Omental fat pad (tissue), 4 donors: ENCODE data around the gene ZBTB4. TPM values are rescaled to one million over a fixed set of nuclear protein-coding genes. Genes with fewer than 3 reads are reported as not detected.
A peak's percentile ranks its signal among the peaks of the same experiment; 100 is the strongest.

ENCODE experiments used
- ATAC-seq: fragments of 150-250 bp; one replicate; pipeline ENCODE4 v1.9.1; 2016; ENCODE audit warnings: mild to moderate bottlenecking, moderate library complexity; ENCODE audit not compliant: low FRiP score
- DNase-seq: peaks from one replicate; pipeline ENCODE4 v3.0.0-alpha.2; 2019; ENCODE audit warnings: low spot score
- total RNA-seq, 4 donors: library from RNA; depleted of rRNA; stranded (reverse); fragments of >200 nt; gene quantifications; one replicate each; pipeline ENCODE4 v1.1.0, GENCODE V29; 2016
- TF ChIP-seq, protein P1 (sequence below), 3 donors: fragments of 450-650 bp; IDR thresholded peaks; one replicate each; pipeline ENCODE4 v1.5.1; 2016 to 2017; ENCODE audit warnings: antibody characterized with exemption in 3 of 3, mild to moderate bottlenecking in 3 of 3, moderate library complexity in 2 of 3

ZBTB4 gene, protein sequence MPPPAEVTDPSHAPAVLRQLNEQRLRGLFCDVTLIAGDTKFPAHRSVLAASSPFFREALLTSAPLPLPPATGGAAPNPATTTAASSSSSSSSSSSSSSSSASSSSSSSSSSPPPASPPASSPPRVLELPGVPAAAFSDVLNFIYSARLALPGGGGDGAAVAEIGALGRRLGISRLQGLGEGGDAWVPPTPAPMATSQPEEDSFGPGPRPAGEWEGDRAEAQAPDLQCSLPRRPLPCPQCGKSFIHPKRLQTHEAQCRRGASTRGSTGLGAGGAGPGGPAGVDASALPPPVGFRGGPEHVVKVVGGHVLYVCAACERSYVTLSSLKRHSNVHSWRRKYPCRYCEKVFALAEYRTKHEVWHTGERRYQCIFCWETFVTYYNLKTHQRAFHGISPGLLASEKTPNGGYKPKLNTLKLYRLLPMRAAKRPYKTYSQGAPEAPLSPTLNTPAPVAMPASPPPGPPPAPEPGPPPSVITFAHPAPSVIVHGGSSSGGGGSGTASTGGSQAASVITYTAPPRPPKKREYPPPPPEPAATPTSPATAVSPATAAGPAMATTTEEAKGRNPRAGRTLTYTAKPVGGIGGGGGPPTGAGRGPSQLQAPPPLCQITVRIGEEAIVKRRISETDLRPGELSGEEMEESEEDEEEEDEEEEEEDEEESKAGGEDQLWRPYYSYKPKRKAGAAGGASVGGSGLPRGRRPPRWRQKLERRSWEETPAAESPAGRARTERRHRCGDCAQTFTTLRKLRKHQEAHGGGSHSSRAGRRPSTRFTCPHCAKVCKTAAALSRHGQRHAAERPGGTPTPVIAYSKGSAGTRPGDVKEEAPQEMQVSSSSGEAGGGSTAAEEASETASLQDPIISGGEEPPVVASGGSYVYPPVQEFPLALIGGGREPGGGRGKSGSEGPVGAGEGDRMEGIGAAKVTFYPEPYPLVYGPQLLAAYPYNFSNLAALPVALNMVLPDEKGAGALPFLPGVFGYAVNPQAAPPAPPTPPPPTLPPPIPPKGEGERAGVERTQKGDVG
- 10 to 100 TPM; 27.5 to 57.9 (median 38.5) TPM for total RNA-seq

DNA sequence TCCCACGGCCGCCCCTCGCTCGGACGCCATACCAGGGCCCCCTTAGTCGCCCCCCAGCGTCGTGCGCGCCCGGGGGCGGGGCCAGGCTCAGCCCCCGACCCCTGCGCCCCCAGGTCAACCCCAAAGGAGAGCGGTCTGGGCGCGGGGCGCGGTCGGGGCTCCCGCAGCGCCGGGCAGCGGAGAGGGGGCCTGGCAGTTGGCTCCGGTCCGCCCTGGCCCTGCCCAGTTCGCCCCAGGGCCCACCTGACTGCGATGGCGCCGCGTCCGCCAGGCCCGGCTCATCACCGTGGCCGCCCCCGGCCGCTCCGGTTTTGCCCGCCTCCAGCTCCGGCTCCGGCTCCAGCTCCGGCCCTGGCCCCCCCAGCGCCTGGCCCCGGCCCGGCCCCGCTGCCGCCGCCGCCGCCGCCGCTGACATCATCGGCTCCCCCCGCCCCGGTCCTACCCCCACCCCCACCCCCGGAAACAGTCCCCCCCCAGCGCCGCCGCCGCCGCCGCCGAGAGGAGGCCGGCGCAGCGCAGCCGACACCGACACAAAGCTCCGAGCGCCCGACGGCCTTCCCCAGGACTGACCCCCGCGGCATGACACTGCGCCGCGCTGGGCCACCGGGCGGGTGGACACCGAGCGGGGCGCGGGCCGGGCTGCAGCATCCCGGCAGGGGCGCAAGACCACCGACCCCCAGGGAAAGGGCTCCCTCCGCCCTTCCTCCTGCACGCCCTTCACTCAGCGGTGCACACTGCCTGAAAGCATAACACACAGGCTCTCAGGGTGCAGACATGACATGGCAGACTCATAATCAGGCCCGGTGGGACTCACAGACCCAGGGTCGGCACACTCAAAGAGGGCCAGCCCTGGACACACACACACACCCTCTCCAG lies at the start of gene ZBTB4:
Gene ZBTB4, minus strand, starts transcription at position 419 of the 876 bp plus-strand sequence. CDS start 12,830 bp downstream, outside the sequence.
- TF ChIP-seq, protein P1, sequence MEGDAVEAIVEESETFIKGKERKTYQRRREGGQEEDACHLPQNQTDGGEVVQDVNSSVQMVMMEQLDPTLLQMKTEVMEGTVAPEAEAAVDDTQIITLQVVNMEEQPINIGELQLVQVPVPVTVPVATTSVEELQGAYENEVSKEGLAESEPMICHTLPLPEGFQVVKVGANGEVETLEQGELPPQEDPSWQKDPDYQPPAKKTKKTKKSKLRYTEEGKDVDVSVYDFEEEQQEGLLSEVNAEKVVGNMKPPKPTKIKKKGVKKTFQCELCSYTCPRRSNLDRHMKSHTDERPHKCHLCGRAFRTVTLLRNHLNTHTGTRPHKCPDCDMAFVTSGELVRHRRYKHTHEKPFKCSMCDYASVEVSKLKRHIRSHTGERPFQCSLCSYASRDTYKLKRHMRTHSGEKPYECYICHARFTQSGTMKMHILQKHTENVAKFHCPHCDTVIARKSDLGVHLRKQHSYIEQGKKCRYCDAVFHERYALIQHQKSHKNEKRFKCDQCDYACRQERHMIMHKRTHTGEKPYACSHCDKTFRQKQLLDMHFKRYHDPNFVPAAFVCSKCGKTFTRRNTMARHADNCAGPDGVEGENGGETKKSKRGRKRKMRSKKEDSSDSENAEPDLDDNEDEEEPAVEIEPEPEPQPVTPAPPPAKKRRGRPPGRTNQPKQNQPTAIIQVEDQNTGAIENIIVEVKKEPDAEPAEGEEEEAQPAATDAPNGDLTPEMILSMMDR (IDR thresholded peaks at IDR 0.05) = no peak
- DNase-seq (no peak), ATAC-seq (peak; percentile 6)

DNA sequence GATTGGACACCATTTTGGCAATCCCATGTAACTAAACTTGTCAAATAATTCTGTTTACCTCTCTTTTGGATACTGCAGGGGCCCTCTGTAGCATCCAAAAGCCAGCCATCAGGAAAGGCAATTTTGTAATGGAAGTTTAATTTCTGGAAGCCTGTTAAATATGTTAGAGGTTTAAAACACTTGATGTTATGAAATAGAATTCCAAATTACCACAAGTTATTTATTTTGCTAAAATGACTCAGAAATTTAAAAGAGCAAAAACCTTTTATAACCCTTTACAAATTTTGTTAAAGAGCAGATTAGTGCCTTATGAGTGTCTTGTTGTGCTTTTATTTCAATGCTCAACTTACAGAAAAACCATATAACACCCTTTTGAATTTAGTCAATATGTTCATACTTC lies 49.4 kb upstream of the ZBTB4 start:
- no peak for ATAC-seq
- no peak for DNase-seq
- TF ChIP-seq, protein P1 (IDR thresholded peaks at IDR 0.05) = no peak

DNA sequence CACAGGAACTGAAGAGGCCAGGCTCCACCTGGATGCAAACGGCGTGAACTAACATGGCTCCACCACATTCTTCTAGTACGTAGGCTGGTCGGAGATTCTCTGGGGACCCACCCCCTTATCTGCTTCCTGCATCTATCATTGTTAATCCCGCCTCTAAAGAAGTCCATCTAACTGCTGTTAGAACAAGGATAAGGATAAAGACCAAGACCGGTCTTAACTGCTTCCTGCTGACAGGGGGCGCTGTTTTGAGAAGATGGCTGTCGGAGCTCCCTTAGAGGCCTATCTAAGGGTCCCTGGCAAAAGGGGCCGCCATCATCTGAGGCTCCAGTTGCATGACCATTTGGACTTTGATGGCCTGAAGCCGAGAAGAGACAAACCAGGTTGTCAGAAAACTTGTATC lies 43.6 kb upstream of the ZBTB4 start:
- no peak for DNase-seq
- no peak for ATAC-seq
- TF ChIP-seq, protein P1 (IDR thresholded peaks at IDR 0.05) = no peak

DNA sequence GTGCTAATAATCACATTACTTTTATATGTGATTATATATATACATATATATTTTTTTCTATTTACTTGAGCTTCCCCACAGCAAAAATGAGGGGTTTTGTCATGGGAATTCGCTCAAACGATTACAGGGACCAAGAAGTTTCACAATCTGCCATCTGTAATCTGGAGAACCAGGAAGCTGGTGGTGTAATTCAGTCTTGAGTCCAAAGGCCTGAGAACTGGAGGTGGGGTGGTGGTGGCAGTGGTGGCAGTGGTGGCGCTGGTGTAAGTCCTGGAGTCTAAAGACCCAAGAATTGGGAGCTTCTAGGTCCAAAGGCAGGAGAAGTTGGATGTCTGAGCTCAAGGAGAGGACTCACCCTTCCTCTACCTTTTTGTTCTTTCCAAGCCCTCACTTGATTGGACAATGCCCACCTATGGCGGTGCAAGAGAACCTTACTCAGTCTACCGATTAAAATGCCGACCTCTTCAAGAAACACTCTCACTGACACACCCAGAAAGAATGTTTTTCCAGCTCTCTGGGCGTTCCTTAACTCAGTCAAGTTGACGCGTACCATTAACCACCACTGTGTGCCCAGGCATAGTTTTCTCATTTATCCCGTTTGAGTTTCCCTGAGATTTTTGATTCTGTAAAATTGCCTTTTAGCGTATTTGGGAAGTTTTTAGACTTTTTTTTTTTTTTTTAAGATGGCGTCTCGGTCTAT lies 36.6 kb upstream of the ZBTB4 start:
- ATAC-seq (no peak), DNase-seq (no peak)
- TF ChIP-seq, protein P1 (IDR thresholded peaks at IDR 0.05) = no peak

DNA sequence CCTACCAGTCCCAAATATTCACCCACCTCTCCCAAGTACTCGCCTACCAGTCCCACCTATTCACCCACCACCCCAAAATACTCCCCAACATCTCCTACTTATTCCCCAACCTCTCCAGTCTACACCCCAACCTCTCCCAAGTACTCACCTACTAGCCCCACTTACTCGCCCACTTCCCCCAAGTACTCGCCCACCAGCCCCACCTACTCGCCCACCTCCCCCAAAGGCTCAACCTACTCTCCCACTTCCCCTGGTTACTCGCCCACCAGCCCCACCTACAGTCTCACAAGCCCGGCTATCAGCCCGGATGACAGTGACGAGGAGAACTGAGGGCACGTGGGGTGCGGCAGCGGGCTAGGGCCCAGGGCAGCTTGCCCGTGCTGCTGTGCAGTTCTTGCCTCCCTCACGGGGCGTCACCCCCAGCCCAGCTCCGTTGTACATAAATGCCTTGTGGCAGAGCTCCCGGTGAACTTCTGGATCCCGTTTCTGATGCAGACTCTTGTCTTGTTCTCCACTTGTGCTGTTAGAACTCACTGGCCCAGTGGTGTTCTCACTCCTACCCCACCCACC lies 34.5 kb upstream of the ZBTB4 start:
- ATAC-seq = peak; percentile 29

More for the DNA sequence above, 34.5 kb upstream of the ZBTB4 start:
- TF ChIP-seq, protein P1 (IDR thresholded peaks at IDR 0.05) = no peak
- no peak for DNase-seq
